Endodermal cell (in vitro differentiated cells): ENCODE measurements around the gene KIF26B. TPM values are rescaled to one million over a fixed set of nuclear protein-coding genes. Genes with fewer than 3 reads are reported as not detected.
"Not testable (repeated sequence)": the region's sequence is repeated elsewhere in the genome, so short reads cannot be mapped to it uniquely, and the experiment has no call there.

Experiments used
- DNase-seq: peaks from one replicate; pipeline ENCODE4 v3.0.0-alpha.2; 2017
- H3K27ac ChIP-seq: 2 replicates; pipeline ENCODE4 v1.5.1; 2013; ENCODE audit warnings: mild to moderate bottlenecking, low read depth, low read length, moderate library complexity
- H3K27me3 ChIP-seq: 2 replicates; pipeline ENCODE4 v1.6.1; 2013; ENCODE audit warnings: mild to moderate bottlenecking, low read length, moderate library complexity; ENCODE audit not compliant: insufficient read depth, control insufficient read depth, poor library complexity, severe bottlenecking
- H3K36me3 ChIP-seq: 2 replicates; pipeline ENCODE4 v1.7.0; 2013; ENCODE audit warnings: mild to moderate bottlenecking, low read length, moderate library complexity; ENCODE audit not compliant: control insufficient read depth, insufficient read depth
- H3K4me1 ChIP-seq: one replicate; pipeline ENCODE4 v1.7.0; 2013; ENCODE audit warnings: low read length; ENCODE audit not compliant: control insufficient read depth, insufficient read depth
- H3K4me3 ChIP-seq: 2 replicates; pipeline ENCODE4 v1.5.1; 2013; ENCODE audit warnings: mild to moderate bottlenecking, low read length, moderate library complexity
- H3K9ac ChIP-seq: 2 replicates; pipeline ENCODE4 v1.6.1; 2013; ENCODE audit warnings: mild to moderate bottlenecking, low read length, moderate library complexity; ENCODE audit not compliant: poor library complexity, severe bottlenecking; ENCODE audit errors: extremely low read depth
- H3K9me3 ChIP-seq: 2 replicates; pipeline ENCODE4 v1.6.1; 2013; ENCODE audit warnings: mild to moderate bottlenecking, low read length, moderate library complexity; ENCODE audit not compliant: control insufficient read depth
- H3K27ac Mint-ChIP-seq: 2 replicates; pipeline ENCODE4 v1.8.0; 2020; ENCODE audit warnings: mixed read lengths
- H3K27me3 Mint-ChIP-seq: 2 replicates; pipeline ENCODE4 v1.8.0; 2021; ENCODE audit warnings: mild to moderate bottlenecking, mixed read lengths; ENCODE audit not compliant: insufficient read depth
- H3K36me3 Mint-ChIP-seq: 2 replicates; pipeline ENCODE4 v1.8.0; 2020; ENCODE audit warnings: low read depth, mixed read lengths
- H3K4me1 Mint-ChIP-seq: 2 replicates; pipeline ENCODE4 v1.8.0; 2020; ENCODE audit warnings: mixed read lengths
- H3K4me3 Mint-ChIP-seq: 2 replicates; pipeline ENCODE4 v1.8.0; 2020; ENCODE audit warnings: mild to moderate bottlenecking, moderate library complexity, mixed read lengths
- H3K9me3 Mint-ChIP-seq: 2 replicates; pipeline ENCODE4 v1.8.0; 2020; ENCODE audit warnings: mild to moderate bottlenecking, mixed read lengths
- whole genome bisulfite sequencing, 2 experiments: methylation state at CpG; one replicate each; pipeline versions ENCODE4 v1.1.5 to v1.1.7; 2013; ENCODE audit warnings: missing lambda C conversion rate in 2 of 2, mixed read lengths in 1 of 2; ENCODE audit not compliant: insufficient coverage in 1 of 2, insufficient read length in 1 of 2; 5-methylcytosine and 5-hydroxymethylcytosine counted together
- total RNA-seq, 2 donors: library from RNA; stranded (reverse); fragmentation: NEBNext Ultra II Directional in 1 of 2; extraction: Animal tissue kit (Norgen Biotek cat#: 25700) in 1 of 2; gene quantifications; 2 replicates in 1 of 2; 3 replicates in 1 of 2; pipeline ENCODE4 v1.2.1, GENCODE V29; 2021
- TF ChIP-seq, protein P1 (sequence below): fragments of 200-600 bp; sonication (generic); conservative IDR thresholded peaks from 2 replicates; pipeline ENCODE4 v1.5.0; 2021; ENCODE audit warnings: antibody characterized with exemption, mild to moderate bottlenecking

Gene KIF26B
- total RNA-seq, 2 donors from 2014 or later, result 12.3 to 21.0 TPM

DNA sequence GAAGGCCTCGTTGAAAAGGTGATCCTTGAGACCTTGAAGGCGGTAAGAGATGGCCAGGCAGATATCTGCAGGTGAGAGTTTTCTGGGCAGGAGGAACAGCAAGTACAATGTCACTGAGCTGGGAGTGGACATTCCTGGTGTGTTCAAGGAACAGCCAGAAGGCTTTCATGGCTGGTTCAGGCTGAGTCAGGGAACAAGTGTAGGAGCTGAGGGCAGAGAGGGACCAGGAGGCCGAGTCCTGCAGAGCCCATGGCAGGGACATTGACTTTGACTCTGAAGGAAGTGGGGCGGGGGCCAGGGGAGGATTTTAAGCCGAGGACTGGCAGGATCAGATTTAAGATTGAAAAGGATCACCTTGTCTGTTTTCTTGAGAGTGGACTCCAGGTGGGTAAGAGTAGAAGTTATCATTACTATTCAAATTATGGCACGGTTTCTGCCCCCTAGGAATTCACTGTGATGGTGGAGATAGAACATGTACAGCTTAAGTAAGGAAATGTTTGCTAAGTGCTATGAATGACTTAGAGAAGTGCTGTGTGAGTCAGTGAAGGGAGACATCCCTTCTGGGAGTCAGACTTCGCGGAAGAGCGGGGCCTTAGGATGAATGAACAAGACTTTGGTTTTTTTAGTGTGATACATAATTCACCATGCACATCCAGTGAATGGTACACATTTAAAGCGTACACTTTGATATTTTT, 202.3 kb downstream of the KIF26B start:
- no peak overlapping the region for H3K4me3 Mint-ChIP-seq
- H3K36me3 ChIP-seq, result no peaks in the 10 kb centered on the region
- peaks cover 6% of the 10 kb centered on the region for H3K9me3 ChIP-seq
- H3K27ac ChIP-seq, result no peak overlapping the region
- H3K36me3 Mint-ChIP-seq, result peaks cover 6% of the 10 kb centered on the region
- H3K27me3 Mint-ChIP-seq, result no peaks in the 10 kb centered on the region
- 94 to 97% methylated on average over 9 to 10 of the region's 10 CpGs for WGBS, 2 experiments
- DNase-seq, result no peak
- no peak overlapping the region for H3K4me3 ChIP-seq
- peak overlapping the region; percentile 3 for H3K27ac Mint-ChIP-seq
- TF ChIP-seq, protein P1, sequence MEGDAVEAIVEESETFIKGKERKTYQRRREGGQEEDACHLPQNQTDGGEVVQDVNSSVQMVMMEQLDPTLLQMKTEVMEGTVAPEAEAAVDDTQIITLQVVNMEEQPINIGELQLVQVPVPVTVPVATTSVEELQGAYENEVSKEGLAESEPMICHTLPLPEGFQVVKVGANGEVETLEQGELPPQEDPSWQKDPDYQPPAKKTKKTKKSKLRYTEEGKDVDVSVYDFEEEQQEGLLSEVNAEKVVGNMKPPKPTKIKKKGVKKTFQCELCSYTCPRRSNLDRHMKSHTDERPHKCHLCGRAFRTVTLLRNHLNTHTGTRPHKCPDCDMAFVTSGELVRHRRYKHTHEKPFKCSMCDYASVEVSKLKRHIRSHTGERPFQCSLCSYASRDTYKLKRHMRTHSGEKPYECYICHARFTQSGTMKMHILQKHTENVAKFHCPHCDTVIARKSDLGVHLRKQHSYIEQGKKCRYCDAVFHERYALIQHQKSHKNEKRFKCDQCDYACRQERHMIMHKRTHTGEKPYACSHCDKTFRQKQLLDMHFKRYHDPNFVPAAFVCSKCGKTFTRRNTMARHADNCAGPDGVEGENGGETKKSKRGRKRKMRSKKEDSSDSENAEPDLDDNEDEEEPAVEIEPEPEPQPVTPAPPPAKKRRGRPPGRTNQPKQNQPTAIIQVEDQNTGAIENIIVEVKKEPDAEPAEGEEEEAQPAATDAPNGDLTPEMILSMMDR, result no peak
- H3K9ac ChIP-seq, result no peak overlapping the region
- no peaks in the 10 kb centered on the region for H3K4me1 ChIP-seq
- no peaks in the 10 kb centered on the region for H3K9me3 Mint-ChIP-seq
- H3K4me1 Mint-ChIP-seq, result peaks cover 4% of the 10 kb centered on the region
- H3K27me3 ChIP-seq, result no peaks in the 10 kb centered on the region

GRCh38 chr1:245359101-245359680, 204.4 kb downstream of the KIF26B start:
- H3K9me3 Mint-ChIP-seq, H3K36me3 ChIP-seq, H3K4me1 Mint-ChIP-seq, H3K4me3 ChIP-seq, H3K27me3 Mint-ChIP-seq, DNase-seq, H3K9ac ChIP-seq, H3K27ac Mint-ChIP-seq, H3K27ac ChIP-seq, H3K36me3 Mint-ChIP-seq, H3K27me3 ChIP-seq, H3K4me1 ChIP-seq, H3K4me3 Mint-ChIP-seq: not testable (repeated sequence)
- H3K9me3 ChIP-seq, result peaks cover 15% of the 10 kb centered on the region
- WGBS, 2 experiments, result 88 to 96% methylated on average over 9 to 12 of the region's 12 CpGs

DNA sequence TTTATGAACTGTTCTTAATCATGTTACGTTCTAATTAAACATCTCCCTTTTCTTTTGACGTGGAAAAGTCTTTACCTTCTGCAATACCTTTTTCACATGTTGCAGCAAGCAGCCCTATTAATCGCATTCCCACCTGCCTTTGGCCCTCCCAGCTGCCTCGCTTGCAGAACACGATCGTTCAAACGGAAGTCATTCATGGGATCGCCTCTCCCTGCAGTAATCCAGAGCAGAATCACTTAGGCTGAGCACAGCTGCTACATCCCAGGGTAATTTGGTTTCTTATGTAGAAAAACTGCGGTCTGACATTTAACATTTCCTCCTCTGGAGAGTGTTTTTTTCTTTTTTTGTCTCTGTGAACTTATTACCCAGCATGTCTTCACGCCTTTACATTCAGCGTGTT, 206.3 kb downstream of the KIF26B start:
- Mint-ChIP-seq H3K4me3 (no peak overlapping the region), H3K4me1 (peaks cover 20% of the 10 kb centered on the region), H3K9me3 (peaks cover 8% of the 10 kb centered on the region), H3K36me3 (peaks cover 8% of the 10 kb centered on the region), H3K27me3 (no peaks in the 10 kb centered on the region), H3K27ac (no peak overlapping the region)
- no peak overlapping the region for H3K9ac ChIP-seq
- peaks cover 15% of the 10 kb centered on the region for H3K9me3 ChIP-seq
- WGBS, 2 experiments, result 93 to 98% methylated on average over 9 to 11 of the region's 11 CpGs
- TF ChIP-seq, protein P1, result no peak
- H3K4me1 ChIP-seq, result no peaks in the 10 kb centered on the region
- no peak for DNase-seq
- no peaks in the 10 kb centered on the region for H3K27me3 ChIP-seq
- H3K4me3 ChIP-seq, result no peak overlapping the region
- H3K36me3 ChIP-seq, result no peaks in the 10 kb centered on the region
- H3K27ac ChIP-seq, result no peak overlapping the region
